GM18873 (cell line): Measurements from ENCODE around the gene ARHGAP42.

Experiments used
- ATAC-seq: cut with Tn5 transposase; IDR thresholded peaks from one replicate; pipeline ENCODE4 v1.9.1; 2021; ENCODE audit warnings: mild to moderate bottlenecking, moderate library complexity, moderate number of reproducible peaks; ENCODE audit not compliant: unreplicated experiment, low FRiP score

ARHGAP42 gene

GRCh38 chr11:100827934-100828661, 141.0 kb downstream of the ARHGAP42 start:
- no peak for ATAC-seq

- no peak for ATAC-seq
Measured at GRCh38 chr11:100830274-100830673, 143.2 kb downstream of the ARHGAP42 start.

GRCh38 chr11:100830978-100831732, 144.1 kb downstream of the ARHGAP42 start:
- ATAC-seq = no peak

GRCh38 chr11:100831929-100832494, 144.9 kb downstream of the ARHGAP42 start:
- ATAC-seq = no peak

DNA sequence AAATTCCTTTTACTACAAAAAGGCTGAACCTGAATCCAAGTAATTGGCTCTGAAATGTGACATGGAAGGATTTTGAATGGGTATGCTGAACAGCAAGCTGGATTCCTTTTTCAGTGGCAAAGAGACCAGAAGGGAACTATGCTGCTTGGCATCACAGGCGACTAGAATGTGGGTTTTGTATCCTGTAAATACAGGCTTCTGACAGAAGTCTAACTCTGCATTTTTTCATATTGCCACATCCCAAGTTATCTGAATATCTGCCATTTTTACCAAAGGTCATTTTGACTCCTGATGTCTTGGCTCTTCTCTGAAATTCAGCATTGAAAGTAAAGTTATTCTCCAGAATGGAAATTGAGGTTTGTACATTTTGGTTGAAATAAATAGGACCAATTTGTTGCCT, 145.7 kb downstream of the ARHGAP42 start:
- no peak for ATAC-seq

DNA sequence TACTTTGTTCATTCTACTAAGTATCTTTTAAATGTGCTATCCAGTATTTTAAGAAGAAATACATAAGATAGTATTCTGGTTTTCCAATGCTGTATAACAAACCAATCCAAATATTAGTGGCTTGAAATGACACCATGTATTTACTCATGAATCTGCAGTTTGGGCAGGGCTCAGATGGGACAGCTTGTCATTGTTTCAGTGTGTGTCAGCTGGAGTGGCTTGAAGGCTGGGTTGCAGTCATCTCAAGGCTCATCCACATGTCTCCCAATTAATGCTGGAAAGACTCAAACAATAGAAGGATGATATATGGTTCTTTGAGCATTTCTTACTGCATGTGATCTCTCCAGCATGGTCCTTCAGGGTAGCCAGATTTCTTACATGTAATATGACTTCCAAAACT, 146.2 kb downstream of the ARHGAP42 start:
- ATAC-seq = no peak

GRCh38 chr11:100835854-100836253, 148.8 kb downstream of the ARHGAP42 start:
- ATAC-seq = no peak

- no peak for ATAC-seq
Measured at GRCh38 chr11:100837311-100837710, 150.2 kb downstream of the ARHGAP42 start.

DNA sequence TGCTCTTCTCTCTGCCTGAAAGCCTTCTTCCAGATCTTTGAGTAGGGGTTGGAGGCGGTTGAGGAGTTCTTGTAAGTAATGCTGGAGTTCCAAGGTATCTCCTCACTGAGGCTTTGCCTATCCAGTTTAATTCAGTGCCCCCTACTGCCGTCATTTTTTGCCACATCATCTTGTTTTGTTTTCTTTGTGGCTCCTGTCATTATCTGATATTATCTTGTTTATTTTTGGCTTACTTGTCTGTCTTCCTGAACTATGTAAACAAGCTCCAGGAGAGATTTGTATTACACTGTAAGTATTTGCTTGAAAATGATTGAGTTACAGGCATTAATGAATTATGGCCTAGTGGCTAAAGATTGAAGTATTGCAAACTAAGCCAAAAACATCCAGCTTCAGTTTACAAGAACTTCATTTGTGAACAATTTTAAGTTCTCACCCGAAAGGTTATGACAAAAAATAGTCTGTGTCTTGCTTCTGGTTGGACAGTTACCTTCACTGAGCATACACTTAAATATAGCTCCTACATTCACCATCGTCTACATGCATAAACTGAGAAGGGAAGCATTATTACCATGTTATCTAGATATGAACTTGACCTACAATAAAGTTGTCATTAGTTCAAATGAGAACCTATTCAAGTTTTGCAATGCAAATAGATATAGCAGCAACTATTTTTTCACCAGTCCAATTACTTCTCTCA, 154.8 kb downstream of the ARHGAP42 start:
- no peak for ATAC-seq

- no peak for ATAC-seq
Measured at GRCh38 chr11:100847696-100848216, 160.7 kb downstream of the ARHGAP42 start.

GRCh38 chr11:100849009-100849900, 162.2 kb downstream of the ARHGAP42 start:
- ATAC-seq = no peak

DNA sequence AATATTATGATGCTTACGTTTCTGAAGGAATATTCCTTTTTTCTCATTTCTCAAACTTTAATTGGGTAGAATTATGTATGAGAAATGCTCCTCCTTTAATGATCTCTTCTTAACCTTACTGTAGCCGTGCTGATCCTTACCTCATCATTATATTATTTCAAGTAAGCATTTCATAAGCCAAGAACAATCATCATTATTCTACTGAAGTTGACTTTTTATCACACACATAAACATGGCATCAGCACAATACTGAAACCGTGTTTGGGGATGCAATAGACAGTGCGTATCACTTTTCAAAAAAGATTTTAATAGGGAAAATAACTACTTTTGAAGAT, 162.8 kb downstream of the ARHGAP42 start:
- no peak for ATAC-seq

GRCh38 chr11:100851147-100851546, 164.1 kb downstream of the ARHGAP42 start:
- no peak for ATAC-seq

DNA sequence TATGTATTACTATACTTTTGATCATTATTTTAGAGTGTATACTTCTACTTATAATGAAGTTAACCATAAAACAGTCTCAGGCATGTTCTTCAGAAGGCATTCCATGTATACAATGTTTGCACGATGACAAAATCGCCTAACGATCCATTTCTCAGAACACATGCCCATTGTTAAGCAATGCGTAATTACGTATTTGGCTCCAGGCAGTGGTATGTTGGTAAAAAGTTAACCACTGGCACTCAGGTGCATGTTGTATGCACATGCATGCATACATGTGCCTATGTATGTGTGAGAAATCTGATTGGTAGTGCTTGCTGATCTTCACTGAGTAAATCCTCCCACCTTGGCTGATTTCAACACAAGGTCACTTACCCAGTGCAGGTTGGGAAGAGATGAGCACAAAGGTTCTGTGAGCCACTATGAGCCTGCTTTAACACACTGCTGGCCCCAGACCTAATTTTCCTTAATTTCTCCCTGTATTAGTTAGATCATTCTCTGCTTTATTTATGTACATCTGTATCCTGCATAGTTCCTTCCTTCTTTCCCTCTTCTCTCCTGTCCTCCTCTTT, 164.6 kb downstream of the ARHGAP42 start:
- ATAC-seq = no peak

DNA sequence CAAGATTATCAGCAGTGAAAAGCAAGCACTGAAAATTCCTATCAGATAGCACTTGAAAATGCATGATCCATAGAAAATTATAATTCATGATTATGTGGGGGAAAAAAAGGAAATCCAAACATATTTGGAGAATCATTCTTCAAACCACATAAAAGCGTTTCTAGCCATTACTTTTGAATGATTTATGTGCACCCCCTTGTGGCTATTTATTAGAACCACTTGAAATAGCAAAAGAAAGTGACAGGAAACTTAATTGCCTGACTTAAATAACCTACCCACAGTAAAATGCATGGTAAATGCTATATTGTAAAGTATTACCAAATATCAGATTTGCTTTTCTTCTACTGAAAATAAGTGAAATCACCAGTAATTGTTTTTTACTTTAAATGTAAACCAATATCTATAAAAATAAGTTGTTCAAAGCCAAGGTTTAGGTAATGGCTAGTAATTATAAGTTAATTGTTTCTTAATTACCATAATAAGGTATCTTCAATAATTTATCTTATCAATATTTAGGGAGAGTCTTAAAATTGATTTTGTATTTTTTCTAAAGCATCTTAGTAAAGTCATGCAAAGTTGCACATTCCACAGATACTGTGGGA, 168.5 kb downstream of the ARHGAP42 start:
- ATAC-seq = no peak

DNA sequence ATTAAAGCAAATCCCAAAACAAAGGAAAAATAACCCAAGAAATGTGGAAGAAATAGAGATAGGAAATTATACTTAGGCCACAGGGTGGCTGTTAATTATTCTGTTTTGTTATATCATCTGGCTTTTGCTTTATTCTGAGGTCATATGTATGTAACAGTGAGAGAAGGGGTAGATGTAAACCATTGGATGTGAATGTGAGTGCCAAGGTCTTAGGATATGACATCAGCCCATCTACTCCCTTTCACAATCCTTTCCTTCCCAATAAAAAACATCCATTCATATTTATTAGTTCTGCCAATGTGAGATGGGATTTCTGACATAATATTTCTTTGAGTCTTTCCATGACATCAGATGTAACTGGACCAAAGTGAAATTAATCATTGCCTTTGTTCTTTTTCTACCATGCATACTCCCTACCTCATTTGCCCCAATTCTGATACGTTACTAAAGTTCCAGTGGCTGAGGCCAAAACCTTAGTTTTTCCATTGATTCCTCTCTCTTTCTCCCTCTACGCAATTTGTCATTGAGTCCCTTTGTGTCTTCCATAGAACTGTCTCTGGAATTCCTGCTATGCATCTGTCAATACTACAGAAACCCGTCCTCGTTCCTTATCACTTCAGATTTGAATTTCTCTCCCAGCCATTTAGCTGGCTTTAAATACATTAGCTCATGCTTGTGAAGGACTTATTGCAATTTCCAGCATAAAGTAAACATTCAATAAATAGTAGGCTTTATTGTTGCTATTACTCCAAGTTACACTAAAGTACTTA, 170.3 kb downstream of the ARHGAP42 start:
- no peak for ATAC-seq

DNA sequence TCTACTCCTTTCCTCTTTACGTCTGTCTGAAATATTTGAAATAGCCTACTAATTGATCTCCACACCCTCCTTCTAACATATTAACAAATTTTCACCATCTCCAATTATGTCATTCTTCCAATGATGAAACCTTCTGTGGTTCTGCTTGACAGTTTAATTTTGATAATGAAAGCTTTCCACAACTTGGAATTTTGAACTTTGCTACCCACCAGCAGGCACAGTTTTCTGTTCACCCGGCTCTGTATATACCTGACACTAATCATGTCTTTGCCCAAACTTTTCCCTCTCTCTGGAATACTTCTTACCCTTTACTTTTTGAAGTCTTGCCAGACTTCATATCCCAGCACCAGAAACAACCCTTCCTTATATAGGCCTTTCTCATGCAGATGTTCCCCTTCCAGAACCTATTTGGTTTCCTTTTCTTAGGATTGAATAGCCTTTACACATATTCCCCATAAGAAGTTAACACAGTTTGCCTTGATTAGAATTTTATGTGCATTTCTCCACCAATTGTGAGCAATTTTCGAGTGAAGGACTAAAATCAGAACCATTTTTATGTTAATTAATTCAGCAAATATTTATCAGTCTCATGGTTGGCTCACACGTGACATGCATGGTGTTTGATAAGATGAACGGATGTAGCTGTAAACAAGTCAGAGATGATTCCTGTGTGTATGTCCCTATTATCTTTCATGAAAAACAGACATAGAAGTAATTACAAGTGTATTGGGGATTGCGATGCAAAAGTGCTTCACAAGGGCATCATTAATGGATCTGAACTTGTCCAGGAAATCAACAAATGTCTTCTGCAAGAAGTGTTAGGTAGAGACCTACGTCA, 173.4 kb downstream of the ARHGAP42 start:
- no peak for ATAC-seq

- ATAC-seq = no peak
Measured at GRCh38 chr11:100861212-100861611, 174.1 kb downstream of the ARHGAP42 start.
